Activated T-helper 1 cell treated with anti-CD3 and anti-CD28 coated beads, Interleukin-12 subunit alpha, Interleukin-12 subunit beta, Interleukin-2, Interleukin-4 antibody, amounts not matched to agents 30 ng/mL and 10 ng/mL and 1 ng/mL, durations not matched to agents 14 hours and 24 hours and 36 hours (primary cell): ENCODE measurements around the gene GTF2F2. TPM values are rescaled to one million over a fixed set of nuclear protein-coding genes. Genes with fewer than 3 reads are reported as not detected.

Experiments
- DNase-seq: peaks from one replicate; pipeline ENCODE4 v3.0.0; 2021; ENCODE audit warnings: low spot score
- H3K27ac Mint-ChIP-seq: one replicate; pipeline ENCODE4 v1.8.0; 2021; ENCODE audit warnings: mild to moderate bottlenecking, mixed read lengths
- H3K27me3 Mint-ChIP-seq: one replicate; pipeline ENCODE4 v1.8.0; 2022; ENCODE audit warnings: mild to moderate bottlenecking, moderate library complexity, mixed read lengths; ENCODE audit not compliant: insufficient read depth
- H3K36me3 Mint-ChIP-seq: one replicate; pipeline ENCODE4 v1.8.0; 2021; ENCODE audit warnings: low read depth, mixed read lengths
- H3K4me1 Mint-ChIP-seq: one replicate; pipeline ENCODE4 v1.8.0; 2021; ENCODE audit warnings: low read depth, mixed read lengths
- H3K4me3 Mint-ChIP-seq: one replicate; pipeline ENCODE4 v1.8.0; 2021; ENCODE audit warnings: mild to moderate bottlenecking, moderate library complexity, mixed read lengths
- H3K9me3 Mint-ChIP-seq: one replicate; pipeline ENCODE4 v1.8.0; 2021; ENCODE audit warnings: mixed read lengths
- intact Hi-C: fragments of 100-400 bp; cut with micrococcal nuclease; formaldehyde crosslinking; loops from one replicate; pipeline ENCODE4 v1.15.1; 2024
- total RNA-seq: library from RNA; stranded (reverse); gene quantifications from 2 replicates; pipeline ENCODE4 v1.2.3, GENCODE V29; 2022

GTF2F2 gene
- total RNA-seq, 1 donor from 2014 or later = 30.1 TPM

GRCh38 chr13:45316996-45317395, 196.7 kb downstream of the GTF2F2 start:
- H3K27ac Mint-ChIP-seq = no peak overlapping the region

GRCh38 chr13:45320876-45321629, 200.7 kb downstream of the GTF2F2 start:
- Mint-ChIP-seq H3K27ac (no peak overlapping the region), H3K36me3 (peaks cover 2% of the 10 kb centered on the region), H3K4me1 (peaks cover 10% of the 10 kb centered on the region), H3K4me3 (no peak overlapping the region), H3K27me3 (no peaks in the 10 kb centered on the region), H3K9me3 (no peaks in the 10 kb centered on the region)
- no peak for DNase-seq
- intact Hi-C loops = no loop called here

More at GRCh38 chr13:45316996-45317395, 196.7 kb downstream of the GTF2F2 start:
- H3K4me1 Mint-ChIP-seq = peaks cover 5% of the 10 kb centered on the region
- peaks cover 2% of the 10 kb centered on the region for H3K36me3 Mint-ChIP-seq
- intact Hi-C loops = no loop called here
- no peaks in the 10 kb centered on the region for H3K9me3 Mint-ChIP-seq
- H3K4me3 Mint-ChIP-seq = no peak overlapping the region
- DNase-seq = no peak
- H3K27me3 Mint-ChIP-seq = peaks cover 6% of the 10 kb centered on the region

- H3K4me1 Mint-ChIP-seq = peaks cover 33% of the 10 kb centered on the region
- no peaks in the 10 kb centered on the region for H3K27me3 Mint-ChIP-seq
- H3K4me3 Mint-ChIP-seq = no peak overlapping the region
- no peak overlapping the region for H3K27ac Mint-ChIP-seq
- H3K9me3 Mint-ChIP-seq = no peaks in the 10 kb centered on the region
- no peaks in the 10 kb centered on the region for H3K36me3 Mint-ChIP-seq
- no peak for DNase-seq
- intact Hi-C loops = no loop called here
Measured at GRCh38 chr13:45325806-45326205, 205.5 kb downstream of the GTF2F2 start.

- no peak for DNase-seq
- Mint-ChIP-seq H3K9me3 (no peaks in the 10 kb centered on the region), H3K36me3 (peaks cover 9% of the 10 kb centered on the region), H3K27ac (peak overlapping the region; percentile 52), H3K27me3 (no peaks in the 10 kb centered on the region), H3K4me1 (peaks cover 45% of the 10 kb centered on the region), H3K4me3 (no peak overlapping the region)
- intact Hi-C loops = no loop called here
Measured at GRCh38 chr13:45327253-45327955, 207.1 kb downstream of the GTF2F2 start.

GRCh38 chr13:45328661-45329111, 208.4 kb downstream of the GTF2F2 start:
- H3K36me3 Mint-ChIP-seq = peaks cover 17% of the 10 kb centered on the region
- no peaks in the 10 kb centered on the region for H3K9me3 Mint-ChIP-seq
- DNase-seq = no peak
- no peaks in the 10 kb centered on the region for H3K27me3 Mint-ChIP-seq
- intact Hi-C loops = no loop called here
- H3K4me3 Mint-ChIP-seq = no peak overlapping the region
- no peak overlapping the region for H3K27ac Mint-ChIP-seq
- peaks cover 58% of the 10 kb centered on the region for H3K4me1 Mint-ChIP-seq

- intact Hi-C loops = loop anchor here (5.0 kb wide), 1 partner anchor 36 kb away; no protein-coding TSS in a partner anchor
- no peak overlapping the region for H3K4me3 Mint-ChIP-seq
- DNase-seq = no peak
- H3K9me3 Mint-ChIP-seq = no peaks in the 10 kb centered on the region
- H3K36me3 Mint-ChIP-seq = peaks cover 35% of the 10 kb centered on the region
- H3K27me3 Mint-ChIP-seq = no peaks in the 10 kb centered on the region
- no peak overlapping the region for H3K27ac Mint-ChIP-seq
- H3K4me1 Mint-ChIP-seq = peaks cover 77% of the 10 kb centered on the region
Measured at GRCh38 chr13:45331123-45331619, 210.9 kb downstream of the GTF2F2 start.

- Mint-ChIP-seq H3K4me3 (no peak overlapping the region), H3K27ac (no peak overlapping the region), H3K27me3 (no peaks in the 10 kb centered on the region), H3K4me1 (peaks cover 82% of the 10 kb centered on the region), H3K36me3 (peaks cover 40% of the 10 kb centered on the region), H3K9me3 (no peaks in the 10 kb centered on the region)
- intact Hi-C loops = loop anchor here (5.0 kb wide), 1 partner anchor 36 kb away; no protein-coding TSS in a partner anchor
- DNase-seq = no peak
Measured at GRCh38 chr13:45331692-45332035, 211.4 kb downstream of the GTF2F2 start.

- H3K4me3 Mint-ChIP-seq = no peak overlapping the region
- H3K36me3 Mint-ChIP-seq = peaks cover 46% of the 10 kb centered on the region
- H3K27ac Mint-ChIP-seq = no peak overlapping the region
- no peaks in the 10 kb centered on the region for H3K9me3 Mint-ChIP-seq
- intact Hi-C loops = loop anchor here (5.0 kb wide), 1 partner anchor 35 kb away; no protein-coding TSS in a partner anchor
- no peaks in the 10 kb centered on the region for H3K27me3 Mint-ChIP-seq
- no peak for DNase-seq
- peaks cover 83% of the 10 kb centered on the region for H3K4me1 Mint-ChIP-seq
Measured at GRCh38 chr13:45332036-45332830, 211.9 kb downstream of the GTF2F2 start.

GRCh38 chr13:45332831-45333219, 212.5 kb downstream of the GTF2F2 start:
- no peak for DNase-seq
- H3K36me3 Mint-ChIP-seq = peaks cover 52% of the 10 kb centered on the region
- no peak overlapping the region for H3K4me3 Mint-ChIP-seq
- intact Hi-C loops = loop anchor here (5.0 kb wide), 1 partner anchor 34 kb away; no protein-coding TSS in a partner anchor
- H3K9me3 Mint-ChIP-seq = no peaks in the 10 kb centered on the region
- H3K27ac Mint-ChIP-seq = no peak overlapping the region
- H3K4me1 Mint-ChIP-seq = peaks cover 83% of the 10 kb centered on the region
- no peaks in the 10 kb centered on the region for H3K27me3 Mint-ChIP-seq

GRCh38 chr13:45333251-45333976, 213.1 kb downstream of the GTF2F2 start:
- Mint-ChIP-seq H3K4me3 (peak overlapping the region; percentile 1), H3K27ac (no peak overlapping the region), H3K4me1 (peaks cover 87% of the 10 kb centered on the region), H3K36me3 (peaks cover 57% of the 10 kb centered on the region), H3K9me3 (no peaks in the 10 kb centered on the region), H3K27me3 (no peaks in the 10 kb centered on the region)
- intact Hi-C loops = loop anchor here (5.0 kb wide), 1 partner anchor 34 kb away; no protein-coding TSS in a partner anchor
- no peak for DNase-seq
